ENCODE data around the gene NABP1.
A peak's percentile ranks its signal among the peaks of the same experiment; 100 is the strongest.

NABP1 gene

DNA sequence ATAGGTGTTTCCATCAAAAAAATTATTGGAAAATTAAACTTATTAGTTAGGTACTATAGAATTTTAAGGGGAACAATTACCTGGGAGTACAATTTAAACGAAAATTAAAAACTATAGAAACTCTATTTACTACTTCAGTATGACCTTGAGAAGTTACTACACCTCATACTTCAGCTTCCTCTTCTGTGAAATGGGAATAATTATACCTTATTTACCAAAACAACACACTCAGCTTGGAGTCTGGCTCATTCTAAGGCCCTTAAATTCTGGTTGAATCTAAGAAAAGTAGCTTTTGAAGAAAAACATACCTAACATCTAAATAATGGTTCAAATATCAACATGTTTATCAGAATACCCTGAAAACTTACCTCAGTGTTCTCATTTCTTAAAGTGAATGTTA lies 2.7 kb downstream of the NABP1 start:
- no peak for DNase-seq (ENCODE audit: low read depth)

DNA sequence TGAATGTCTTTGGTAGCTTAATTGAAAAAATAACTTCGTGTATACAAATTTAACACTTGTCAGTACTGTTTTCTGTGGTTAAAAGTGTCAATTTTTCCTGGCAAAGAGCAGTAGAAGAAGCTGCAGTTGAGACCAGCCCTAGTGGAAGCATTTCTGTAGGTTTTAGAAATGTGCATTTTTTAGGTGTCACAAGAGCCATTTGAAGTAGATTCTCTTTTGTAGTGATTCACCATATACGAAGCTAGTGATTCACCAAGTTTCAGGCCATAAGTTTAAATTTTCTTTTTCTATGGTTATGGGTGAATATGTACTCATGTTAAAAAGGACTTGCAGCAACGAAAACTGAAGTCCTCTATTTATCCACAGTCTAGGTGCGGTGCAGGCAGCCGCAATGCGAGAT lies 4.2 kb downstream of the NABP1 start:
- no peak for DNase-seq (ENCODE audit: low read depth)

DNA sequence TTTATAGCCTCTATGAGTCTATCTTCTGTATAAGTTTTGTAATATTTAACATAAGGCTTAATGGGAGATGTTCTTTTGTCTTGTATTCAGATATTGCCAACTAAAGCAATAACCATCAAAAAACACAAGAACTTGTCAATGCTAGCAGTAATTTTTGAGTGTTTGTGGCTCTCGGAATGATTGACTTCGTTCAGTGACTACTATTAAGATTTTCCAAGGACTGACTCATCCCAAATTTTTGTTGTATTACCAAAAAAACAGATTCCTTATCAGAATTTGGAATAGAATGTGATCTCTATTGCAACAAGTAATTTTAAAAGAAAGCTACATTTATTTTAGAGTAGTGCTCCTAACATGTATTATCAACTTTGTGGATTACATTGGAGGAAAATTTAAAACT lies 8.1 kb downstream of the NABP1 start:
- no peak for DNase-seq (ENCODE audit: low read depth)

DNA sequence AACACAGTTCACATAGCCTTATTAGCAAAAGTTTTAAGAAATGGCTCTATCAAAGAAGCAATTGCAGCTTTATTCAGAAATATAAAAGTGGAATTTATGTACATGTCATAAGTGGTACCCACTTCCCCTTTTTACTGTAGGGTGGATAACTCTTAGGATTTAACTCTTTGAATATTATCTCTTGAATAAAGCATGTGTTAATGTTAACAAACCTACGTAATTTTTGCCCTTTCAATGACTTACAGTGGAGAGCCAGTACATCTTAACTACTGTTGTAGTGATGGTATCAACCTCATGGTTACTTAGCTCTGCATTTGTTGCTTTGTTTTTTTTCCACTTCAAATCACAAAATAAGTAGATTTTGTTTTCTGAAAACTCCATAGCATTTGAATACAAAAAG lies 8.8 kb downstream of the NABP1 start:
- DNase-seq (ENCODE audit: low read depth) = no peak

DNA sequence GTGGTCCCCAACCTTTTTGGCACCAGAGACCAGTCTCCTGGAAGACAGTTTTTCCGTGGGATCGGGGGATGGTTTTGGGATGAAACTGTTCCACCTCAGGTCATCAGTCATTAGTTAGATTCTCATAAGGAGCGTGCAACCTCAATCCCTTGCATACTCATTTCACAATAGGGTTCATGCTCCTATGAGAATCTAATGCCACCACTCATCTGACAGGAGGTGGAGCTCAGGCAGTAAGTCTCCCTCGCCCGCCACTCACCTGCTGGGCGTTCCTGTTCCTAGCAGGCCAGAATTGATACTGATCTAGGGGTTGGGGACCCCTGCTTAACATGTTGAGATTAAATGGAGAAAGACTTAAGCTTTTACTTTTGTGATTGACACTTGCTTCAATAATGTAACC lies 9.9 kb downstream of the NABP1 start:
- DNase-seq (ENCODE audit: low read depth) = no peak

DNA sequence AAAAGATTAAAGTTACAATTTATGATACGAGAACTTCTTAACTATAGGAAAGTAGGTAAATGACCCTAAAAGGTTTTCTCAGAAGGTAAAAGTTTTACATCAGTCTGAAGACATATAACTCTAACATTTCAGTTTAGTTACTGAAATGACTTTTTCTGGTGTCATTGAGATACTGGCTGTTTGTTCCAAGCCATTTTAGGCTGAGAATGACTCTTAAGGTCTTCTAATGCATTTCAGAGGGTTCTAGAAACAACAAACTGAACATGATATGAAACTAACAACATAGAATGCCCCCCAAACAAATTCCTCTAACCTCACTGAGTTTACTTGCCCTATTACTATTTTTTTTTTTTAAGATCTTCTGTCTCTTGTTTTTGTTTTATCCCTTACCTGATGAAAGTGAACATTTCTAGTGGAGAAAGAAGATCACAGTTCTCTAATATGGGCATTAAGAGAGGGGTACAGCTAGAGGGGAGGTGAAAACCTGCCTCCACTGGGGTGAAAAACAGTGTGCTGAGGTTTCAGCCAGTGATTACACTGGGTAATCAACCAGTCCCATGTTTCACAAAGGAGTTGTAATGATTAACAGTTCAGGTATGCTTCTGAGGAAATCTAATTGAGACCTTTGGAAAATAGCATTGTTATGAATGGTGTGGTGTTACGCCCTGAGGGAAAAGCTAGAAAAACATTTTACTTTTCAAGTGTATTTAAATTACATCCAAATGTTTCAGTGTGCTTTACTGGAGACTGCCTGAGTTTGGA lies 11.2 kb downstream of the NABP1 start:
- no peak for DNase-seq (ENCODE audit: low read depth)

DNA sequence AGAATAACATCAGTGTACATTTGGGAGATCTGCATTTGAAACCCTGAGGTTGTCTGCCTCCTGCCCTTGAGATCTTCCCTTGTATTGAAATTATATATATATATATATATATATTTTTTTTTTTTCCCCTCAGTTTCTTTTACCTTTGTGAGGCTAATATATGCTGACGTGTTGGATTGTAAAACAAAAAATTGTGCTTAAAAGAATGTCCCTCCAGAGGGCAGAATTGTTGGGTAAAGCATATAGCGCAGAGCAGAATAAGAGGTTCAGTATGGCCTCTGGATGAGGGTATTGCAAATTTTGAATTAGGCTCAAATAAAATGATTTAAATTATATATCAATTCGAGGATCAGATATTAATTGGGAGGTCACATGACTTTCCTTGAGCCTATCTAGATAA lies 12.4 kb downstream of the NABP1 start:
- no peak for DNase-seq (ENCODE audit: low read depth)

DNA sequence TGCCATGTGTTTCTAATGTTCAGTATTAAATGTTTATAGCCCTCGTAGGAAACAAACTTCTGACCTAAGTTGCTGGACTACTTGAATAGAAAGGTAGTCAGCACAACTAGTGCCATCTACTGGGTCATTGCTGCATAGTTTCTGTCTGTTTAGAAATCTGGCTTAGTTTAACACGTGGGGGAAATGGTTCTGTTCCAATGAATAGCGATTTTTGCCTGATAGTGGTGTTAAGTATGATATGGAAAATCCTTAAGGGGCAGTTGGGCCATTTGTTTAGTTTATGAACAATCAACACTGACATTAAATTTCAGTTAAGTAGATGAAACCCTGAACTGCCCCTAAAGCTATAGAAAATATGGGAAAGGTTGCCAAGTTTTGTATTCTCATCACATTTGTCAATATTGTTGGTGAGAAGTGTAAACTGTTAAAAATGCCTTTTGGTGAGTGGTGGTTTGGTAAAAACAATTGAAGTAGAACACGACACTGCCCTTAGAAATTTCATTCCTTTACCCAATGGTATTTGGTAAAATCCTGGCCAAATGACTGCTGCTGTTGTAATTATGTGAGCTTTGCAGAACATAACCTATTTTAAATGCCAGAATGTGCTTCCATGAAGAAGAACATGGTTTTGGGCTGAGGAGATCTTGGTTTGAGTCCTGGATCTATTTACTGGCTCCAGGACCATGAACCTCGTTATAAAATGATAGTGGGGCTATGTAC lies 13.2 kb downstream of the NABP1 start:
- DNase-seq (ENCODE audit: low read depth) = peak; percentile 44

DNA sequence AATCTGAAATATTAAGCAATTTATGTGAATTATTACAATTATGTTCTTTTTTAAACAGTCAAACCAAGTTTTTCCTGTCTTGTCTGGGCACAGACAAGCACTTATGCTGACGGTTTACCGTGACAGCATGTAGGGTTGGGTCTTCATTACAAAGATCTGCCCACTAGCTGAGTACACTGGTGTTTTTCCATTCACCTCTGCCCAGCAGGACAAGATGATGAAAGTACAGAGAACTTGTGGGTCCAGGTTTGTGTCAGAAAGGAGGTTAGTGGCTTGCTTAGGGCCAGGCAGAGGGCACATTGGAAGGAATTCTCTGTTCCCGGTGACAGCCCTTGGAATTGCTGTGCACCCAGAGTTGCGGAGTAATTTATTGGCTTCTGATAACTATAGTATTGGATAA lies 14.0 kb downstream of the NABP1 start:
- DNase-seq (ENCODE audit: low read depth) = no peak

DNA sequence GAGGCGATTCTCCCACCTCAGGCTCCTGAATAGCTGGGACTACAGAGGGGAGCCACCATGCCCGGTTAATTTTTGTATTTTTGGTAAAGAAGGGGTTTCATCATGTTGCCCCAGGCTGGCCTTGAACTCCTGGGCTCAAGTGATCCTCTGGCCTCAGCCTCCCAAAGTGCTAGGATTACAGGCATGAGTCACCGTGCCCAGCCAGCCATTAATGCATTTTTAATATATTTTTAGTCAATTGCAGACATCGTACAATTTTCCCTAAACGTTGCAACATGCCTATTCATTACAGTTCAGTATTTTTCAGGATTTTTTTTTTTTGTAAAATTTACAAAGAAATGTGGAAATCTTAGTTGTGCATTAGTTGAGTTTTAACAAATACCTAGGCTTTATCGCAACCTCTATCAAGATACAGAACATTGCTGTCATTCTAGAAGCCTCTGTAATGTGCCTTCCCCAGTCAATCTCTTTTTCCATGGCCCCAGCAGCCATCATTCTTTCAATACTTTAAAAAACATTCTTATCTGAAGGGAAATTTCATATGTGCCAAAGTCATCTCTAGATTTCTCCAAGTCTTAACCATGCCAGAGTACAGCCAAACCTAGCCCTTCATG lies 14.7 kb downstream of the NABP1 start:
- DNase-seq (ENCODE audit: low read depth) = no peak

DNA sequence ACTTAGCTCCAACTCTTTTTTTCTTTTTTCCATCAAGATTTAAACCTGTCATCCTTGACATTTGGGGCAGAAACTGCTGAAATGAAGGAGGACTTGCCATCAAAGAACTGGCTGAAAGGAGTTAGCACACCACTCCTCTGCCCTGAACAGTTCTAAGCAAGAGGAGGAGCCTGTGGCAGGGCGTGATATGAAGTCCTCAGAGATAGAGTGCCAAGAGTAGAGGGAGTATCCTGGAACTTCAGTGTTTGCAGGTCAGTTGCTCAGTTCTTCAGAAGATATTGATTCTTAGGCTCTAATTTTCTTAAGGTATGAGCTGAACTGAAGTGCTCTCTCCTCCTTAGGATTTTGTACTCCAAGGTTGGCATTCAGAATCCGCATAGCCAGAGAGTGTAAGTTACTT lies 15.2 kb downstream of the NABP1 start:
- no peak for DNase-seq (ENCODE audit: low read depth)

DNA sequence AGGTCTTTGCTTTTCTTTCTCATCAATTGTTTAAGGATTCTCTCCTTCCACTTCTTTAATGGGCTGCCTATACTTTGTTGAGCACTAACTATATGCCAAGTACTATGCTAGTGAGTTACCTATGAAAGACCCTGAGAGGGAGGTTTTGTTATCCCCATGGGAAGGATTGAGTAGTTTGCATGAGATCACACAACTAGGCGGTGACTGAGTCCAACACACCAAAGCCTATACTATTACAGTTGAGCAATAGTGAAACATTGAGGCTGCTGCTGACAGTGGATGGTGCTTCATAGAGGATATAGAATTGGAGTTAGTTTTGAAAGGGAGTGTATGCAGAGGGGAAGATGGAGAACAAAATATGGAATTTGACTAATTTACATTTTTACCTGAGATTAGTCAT lies 15.8 kb downstream of the NABP1 start:
- DNase-seq (ENCODE audit: low read depth) = no peak

DNA sequence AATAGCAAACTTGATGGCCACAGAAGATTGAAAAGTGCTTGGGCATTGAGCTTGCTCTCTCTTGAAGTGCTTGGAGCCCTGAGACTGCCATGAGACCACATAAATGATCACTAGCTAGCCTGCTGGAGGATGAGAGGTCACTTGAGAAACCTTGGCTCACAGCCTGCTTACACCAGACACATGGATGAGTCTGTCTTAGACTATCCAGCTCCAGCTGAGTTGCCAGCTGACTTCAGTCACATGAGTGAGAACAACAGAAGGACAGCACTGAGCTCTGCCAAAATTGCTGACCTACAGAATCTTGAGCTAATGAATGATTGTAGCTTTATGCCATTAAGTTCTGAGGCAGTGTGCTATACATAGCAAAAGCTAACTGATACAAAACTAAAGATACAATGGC lies 18.1 kb downstream of the NABP1 start:
- DNase-seq (ENCODE audit: low read depth) = no peak

DNA sequence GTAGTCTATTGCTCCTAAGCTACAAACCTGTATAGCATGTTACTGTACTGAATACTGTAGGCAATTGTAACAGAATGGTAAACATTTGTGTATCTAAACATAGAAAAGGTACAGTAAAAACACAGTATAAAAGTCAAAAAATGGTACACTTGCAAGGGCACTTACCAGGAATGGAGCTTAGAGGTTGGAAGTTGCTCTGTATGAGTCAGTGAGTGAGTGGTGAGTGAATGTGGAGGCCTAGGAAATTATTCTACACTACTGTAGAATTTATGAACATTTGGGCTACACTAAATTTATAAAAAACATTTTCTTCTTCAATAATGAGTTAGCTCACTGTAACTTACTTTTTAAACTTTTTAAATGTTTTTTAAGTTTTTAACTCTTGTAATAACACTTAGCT lies 19.0 kb downstream of the NABP1 start:
- DNase-seq (ENCODE audit: low read depth) = no peak

DNA sequence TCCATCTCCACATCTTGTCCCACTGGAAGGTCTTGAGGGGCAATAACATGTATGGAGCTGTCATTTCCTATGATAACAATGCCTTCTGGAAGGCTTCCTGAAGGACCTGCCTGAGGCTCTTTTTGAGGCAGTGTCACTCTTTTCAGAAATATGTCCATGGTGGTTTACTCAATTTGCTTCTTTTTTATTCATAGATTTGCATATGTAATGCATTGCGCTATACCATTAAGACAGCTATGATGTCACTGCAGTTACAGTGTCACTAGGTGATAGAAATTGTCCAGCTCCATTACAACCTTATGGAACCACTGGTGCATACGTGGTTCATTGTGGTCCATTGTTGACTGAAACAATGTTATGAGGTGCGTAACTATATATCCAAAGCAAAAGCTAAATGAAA lies 19.9 kb downstream of the NABP1 start:
- DNase-seq (ENCODE audit: low read depth) = no peak

DNA sequence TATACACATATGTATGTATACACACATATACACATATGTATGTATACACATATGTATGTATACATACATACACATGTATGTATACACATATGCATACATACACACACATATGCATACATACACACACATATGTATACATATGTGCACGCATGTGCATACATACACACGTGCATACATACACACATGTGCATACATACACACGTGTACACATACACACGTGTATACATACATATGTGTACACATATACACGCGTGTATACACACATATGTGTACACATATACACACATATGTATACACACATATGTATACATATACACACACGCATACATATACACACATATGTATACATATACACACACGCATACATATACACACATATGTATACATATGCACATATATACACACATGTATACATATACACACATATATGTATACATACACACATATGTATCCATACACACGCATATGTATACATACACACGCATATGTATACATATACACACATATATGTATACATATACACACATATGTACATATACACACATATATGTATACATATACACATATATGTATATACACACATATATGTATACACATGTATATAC lies 21.5 kb downstream of the NABP1 start:
- no peak for DNase-seq (ENCODE audit: low read depth)

DNA sequence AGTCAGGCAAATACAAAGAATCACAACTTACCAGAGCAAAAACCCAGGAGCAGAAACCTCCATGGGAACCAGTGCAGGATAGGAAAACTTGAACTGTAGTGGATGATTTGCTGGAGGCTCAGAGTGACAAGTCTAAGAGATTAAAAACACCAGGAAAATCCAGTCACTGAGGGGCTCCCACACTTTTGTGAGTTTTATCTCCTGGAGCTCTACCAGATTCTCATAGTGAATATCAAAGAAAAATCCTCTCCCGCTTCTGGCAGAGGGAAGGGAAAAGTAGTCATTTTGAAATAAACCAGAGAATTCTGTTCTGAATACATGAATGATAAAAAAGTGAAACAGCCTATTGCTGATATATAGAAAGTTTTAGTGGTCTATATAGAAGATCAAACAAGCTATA lies 23.1 kb downstream of the NABP1 start:
- DNase-seq (ENCODE audit: low read depth) = no peak

DNA sequence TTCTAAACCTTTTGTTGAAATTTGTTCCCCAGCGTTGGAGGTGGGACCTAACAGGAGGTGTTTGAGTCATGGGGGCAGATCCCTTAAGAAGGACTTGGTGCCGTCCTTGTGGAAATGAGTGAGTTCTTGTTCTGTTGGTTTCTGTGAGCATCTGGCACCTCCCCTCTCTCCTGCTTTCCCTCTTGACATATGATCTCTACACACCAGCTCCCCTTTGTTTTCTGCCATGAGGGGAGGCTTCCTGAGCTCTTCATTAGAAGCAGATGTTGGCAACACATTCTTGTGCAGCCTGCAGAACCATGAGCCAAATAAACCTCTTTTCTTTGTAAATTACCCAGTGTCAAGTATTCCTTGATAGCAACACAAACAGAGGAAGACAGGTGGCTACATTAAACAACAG lies 23.8 kb downstream of the NABP1 start:
- DNase-seq (ENCODE audit: low read depth) = no peak

DNA sequence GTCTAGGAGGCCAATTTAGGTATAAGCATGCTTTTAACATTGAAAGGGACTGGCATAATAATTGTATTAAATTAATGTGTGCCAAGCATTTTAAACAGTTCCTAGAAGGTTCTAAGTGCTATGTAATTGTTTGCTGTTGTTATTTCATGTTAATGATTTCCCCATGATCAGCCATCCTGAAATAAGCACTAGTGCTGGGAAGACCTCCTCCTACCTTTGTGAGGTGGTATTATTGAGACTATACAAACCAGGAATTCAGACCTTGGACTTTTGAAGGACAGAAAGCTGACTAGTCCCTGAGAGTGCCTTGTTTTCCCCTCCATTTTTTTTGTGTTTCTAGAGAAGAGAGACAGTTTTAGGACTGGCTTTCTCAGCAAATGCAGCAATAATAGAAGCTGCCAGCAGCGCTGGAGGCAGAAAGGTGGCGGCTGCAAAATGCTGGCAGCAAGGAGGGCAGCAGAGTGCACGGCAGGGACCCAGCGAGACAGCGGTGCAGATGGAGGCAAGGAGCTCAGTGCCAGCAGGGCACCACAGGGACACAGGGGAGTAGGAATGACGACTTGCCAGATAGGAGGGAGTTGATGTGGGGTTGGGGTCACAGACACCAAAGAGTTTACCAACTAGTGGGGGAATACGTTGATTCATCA lies 25.3 kb downstream of the NABP1 start:
- DNase-seq (ENCODE audit: low read depth) = no peak

DNA sequence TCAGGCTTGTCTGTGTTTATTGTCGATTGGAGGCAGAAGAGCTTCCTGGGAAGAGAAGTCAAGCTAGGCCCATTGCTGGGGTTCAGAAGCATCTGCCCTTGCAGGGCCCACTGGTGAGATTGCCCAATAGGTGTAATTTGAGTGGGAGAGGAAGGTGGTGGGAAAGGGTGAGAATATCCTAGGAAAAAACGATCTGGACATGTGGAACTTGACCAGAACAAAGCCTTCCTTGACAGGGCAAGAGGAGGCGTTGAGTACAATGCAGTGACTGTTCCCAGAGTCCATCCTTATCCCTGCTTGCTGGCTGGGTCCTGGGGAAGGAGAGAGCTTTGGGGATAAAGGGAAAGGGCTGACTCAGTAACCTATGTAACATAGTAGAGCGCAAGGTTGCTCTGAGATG lies 27.1 kb downstream of the NABP1 start:
- DNase-seq (ENCODE audit: low read depth) = no peak

DNA sequence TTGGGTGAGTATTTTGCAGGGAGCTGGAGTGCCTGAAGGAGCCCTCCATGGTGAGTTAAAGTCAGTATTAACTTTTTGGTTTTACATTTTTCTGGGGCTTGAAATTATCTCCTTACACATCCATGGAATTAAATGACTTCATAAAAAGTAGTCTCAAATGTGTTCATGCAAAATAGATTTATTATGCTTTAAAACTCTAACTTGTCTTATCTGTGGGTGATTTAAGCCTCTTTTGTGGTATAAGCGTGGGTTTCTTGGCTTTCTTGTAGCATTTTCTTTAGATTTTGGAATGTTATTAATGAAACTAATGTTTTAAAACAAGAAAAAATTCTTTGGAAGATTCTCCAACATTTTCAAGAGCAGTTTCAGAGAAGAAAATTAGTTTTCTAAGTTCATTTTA lies 27.8 kb downstream of the NABP1 start:
- DNase-seq (ENCODE audit: low read depth) = no peak

DNA sequence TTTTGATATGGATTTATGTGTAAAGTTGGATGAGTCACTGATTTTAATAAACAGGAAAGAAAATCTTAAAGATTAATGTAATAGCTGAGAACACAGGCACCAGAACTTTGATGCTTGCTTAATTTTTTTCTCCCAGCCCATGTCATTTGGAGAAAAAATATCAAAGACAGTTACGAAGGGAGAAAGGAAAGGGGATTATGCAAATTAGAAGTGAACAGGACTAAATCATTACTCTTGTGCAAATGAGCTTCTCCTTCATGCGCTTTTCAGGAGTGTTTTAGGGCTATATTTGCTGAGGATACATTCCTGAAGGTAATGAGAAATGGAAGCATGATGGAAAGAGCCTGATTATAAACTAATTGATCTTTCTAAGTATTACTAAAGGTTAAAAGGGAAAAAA lies 28.9 kb downstream of the NABP1 start:
- no peak for DNase-seq (ENCODE audit: low read depth)

DNA sequence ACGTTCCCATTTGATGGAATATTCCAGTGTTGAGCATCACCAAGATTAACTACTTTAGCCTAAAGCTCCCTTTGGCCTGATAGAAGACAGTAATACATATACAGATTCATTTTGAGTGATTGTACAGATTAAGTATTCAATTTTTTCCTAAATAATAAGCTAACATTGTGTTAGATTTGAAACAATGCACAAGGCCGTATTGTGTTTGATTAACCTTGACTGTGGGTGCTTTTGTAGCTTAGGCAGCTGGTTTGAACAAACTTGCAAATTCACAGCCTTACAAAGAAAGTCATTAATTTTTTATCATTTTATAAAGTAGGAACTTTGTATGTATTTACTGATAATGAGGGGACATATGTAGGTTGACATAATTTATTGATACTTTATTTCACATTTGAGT lies 29.6 kb downstream of the NABP1 start:
- no peak for DNase-seq (ENCODE audit: low read depth)
